ENCODE data around the gene DDX28. TPM values are rescaled to one million over a fixed set of nuclear protein-coding genes. Genes with fewer than 3 reads are reported as not detected.
"Not testable (repeated sequence)": the region's sequence is repeated elsewhere in the genome, so short reads cannot be mapped to it uniquely, and the experiment has no call there.

DDX28 gene
- total RNA-seq, 1 donor from 2014 or later: 7.5 TPM

DNA sequence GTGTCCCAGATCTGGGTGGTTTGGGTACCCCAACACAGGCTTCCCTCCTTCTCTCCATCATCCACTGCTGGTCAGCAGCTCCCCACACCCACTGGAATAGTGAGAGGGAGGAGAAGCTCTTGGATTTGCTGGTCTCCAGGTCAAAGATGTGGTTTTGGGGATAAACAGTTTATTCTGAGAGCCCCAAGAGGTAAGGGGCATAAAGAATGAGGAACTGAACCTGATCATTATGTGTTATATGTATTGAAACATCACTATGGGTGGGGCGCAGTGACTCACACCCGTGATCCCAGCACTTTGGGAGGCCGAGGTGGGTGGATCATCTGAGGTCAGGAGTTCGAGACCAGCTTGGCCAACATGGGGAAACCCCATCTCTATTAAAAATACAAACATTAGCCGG lies 27.6 kb downstream of the DDX28 start:
- TF ChIP-seq, protein P1, sequence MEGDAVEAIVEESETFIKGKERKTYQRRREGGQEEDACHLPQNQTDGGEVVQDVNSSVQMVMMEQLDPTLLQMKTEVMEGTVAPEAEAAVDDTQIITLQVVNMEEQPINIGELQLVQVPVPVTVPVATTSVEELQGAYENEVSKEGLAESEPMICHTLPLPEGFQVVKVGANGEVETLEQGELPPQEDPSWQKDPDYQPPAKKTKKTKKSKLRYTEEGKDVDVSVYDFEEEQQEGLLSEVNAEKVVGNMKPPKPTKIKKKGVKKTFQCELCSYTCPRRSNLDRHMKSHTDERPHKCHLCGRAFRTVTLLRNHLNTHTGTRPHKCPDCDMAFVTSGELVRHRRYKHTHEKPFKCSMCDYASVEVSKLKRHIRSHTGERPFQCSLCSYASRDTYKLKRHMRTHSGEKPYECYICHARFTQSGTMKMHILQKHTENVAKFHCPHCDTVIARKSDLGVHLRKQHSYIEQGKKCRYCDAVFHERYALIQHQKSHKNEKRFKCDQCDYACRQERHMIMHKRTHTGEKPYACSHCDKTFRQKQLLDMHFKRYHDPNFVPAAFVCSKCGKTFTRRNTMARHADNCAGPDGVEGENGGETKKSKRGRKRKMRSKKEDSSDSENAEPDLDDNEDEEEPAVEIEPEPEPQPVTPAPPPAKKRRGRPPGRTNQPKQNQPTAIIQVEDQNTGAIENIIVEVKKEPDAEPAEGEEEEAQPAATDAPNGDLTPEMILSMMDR (IDR thresholded peaks at IDR 0.05): no peak
- Mint-ChIP-seq H3K9me3 (ENCODE audit: unreplicated experiment) (no peaks in the 10 kb centered on the region), H3K27me3 (ENCODE audit: unreplicated experiment) (no peaks in the 10 kb centered on the region), H3K4me1 (ENCODE audit: unreplicated experiment) (peaks cover 6% of the 10 kb centered on the region), H3K27ac (ENCODE audit: unreplicated experiment) (no peak overlapping the region), H3K4me3 (ENCODE audit: unreplicated experiment) (no peak overlapping the region), H3K36me3 (ENCODE audit: unreplicated experiment) (no peaks in the 10 kb centered on the region)
- no peak for DNase-seq (ENCODE audit: extremely low spot score, unreplicated experiment)

DNA sequence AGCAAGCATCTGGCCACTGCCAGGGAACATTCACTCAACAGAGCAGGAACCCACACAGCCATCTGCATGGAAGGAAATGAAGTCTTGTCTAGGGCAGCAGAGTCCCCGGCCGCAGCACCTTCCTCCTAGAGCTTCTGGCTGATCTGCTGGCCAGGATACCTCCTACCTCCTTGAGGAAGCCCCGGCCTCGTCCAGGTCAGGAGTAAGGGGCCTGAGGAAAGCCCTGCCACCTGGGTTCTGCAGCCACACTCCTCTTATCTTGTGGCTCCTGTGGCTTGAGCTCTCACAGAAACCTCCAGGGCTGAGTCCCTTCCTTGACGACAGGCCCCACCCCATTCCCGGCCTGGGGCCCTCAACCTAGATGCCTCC lies 29.0 kb downstream of the DDX28 start:
- not testable (repeated sequence) for DNase-seq (ENCODE audit: extremely low spot score, unreplicated experiment); H3K27ac Mint-ChIP-seq (ENCODE audit: unreplicated experiment); H3K27me3 Mint-ChIP-seq (ENCODE audit: unreplicated experiment); H3K9me3 Mint-ChIP-seq (ENCODE audit: unreplicated experiment); H3K4me3 Mint-ChIP-seq (ENCODE audit: unreplicated experiment); H3K36me3 Mint-ChIP-seq (ENCODE audit: unreplicated experiment); H3K4me1 Mint-ChIP-seq (ENCODE audit: unreplicated experiment)

DNA sequence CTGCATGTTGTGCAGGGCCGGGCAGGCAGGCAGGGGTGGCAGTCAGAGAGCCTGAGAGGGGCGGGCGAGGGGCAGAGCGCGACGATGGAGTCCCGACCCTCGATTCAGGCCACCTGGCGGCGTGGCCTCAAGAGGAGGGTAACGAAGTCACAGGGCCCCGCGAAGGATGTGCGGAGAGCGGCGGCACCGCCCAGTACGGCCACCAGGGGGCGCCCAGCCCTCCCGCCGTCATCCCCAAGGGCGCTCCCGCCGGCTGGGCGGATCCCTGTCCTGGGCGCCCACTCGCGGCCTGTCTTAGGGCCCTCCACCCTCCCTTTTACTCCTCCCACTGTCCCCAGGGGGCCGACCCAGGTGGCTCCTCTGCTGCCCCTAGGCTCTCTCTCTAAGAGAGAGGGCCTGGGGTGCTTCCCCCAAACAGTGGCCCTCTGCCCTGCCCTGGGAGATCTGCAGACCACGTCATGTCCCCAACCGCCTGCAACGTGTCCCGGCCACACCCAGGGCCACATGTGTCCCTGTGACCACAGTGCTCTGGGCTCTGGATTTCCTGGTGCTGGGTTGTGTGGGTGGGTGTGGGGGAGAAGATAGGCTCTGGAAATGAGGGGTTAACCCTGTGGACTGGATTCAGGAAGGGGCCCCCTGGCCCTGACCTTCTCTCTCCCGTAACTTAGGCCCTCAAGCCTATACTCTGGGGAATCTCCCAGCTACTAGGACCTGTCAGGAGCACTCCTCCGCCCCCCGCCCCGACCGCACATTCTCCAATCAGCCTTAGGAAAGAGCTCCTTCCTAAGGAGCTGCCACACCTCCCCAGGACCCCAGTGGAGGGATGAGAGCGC lies 29.6 kb downstream of the DDX28 start:
- Mint-ChIP-seq H3K4me3 (ENCODE audit: unreplicated experiment) (no peak overlapping the region), H3K4me1 (ENCODE audit: unreplicated experiment) (peaks cover 6% of the 10 kb centered on the region), H3K36me3 (ENCODE audit: unreplicated experiment) (no peaks in the 10 kb centered on the region), H3K27ac (ENCODE audit: unreplicated experiment) (no peak overlapping the region), H3K9me3 (ENCODE audit: unreplicated experiment) (no peaks in the 10 kb centered on the region), H3K27me3 (ENCODE audit: unreplicated experiment) (no peaks in the 10 kb centered on the region)
- peak; percentile 92 for DNase-seq (ENCODE audit: extremely low spot score, unreplicated experiment)
- TF ChIP-seq, protein P1 (IDR thresholded peaks at IDR 0.05): peak; percentile 99

DNA sequence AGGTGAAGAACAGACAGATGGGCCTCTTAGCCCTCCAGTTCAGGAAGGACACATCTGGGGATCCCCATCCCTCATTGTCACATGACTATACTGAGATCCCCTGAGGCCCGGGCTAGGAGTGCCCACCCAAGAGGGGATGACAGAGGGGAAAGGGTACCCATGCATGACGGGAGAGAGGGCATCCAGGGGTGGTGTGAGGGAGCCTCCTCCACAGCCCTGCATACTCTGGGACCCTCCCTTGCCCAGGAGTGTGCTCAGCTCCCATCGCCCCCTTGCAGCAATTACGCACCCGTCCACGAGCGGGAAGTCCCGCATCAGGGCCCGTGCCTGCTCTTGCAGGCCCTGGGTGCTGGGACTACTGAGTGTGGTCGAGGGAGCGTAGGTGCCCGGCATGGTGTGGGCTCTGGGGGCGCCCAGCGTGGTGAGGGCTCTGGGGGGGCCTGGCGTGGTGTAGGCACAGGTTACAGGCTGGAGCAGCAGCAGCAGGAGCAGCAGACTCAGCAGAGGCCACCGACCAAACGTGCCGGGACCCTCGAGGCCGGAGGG lies 30.3 kb downstream of the DDX28 start:
- no peaks in the 10 kb centered on the region for H3K9me3 Mint-ChIP-seq (ENCODE audit: unreplicated experiment)
- no peak for DNase-seq (ENCODE audit: extremely low spot score, unreplicated experiment)
- H3K27me3 Mint-ChIP-seq (ENCODE audit: unreplicated experiment): no peaks in the 10 kb centered on the region
- no peak overlapping the region for H3K4me3 Mint-ChIP-seq (ENCODE audit: unreplicated experiment)
- TF ChIP-seq, protein P1 (IDR thresholded peaks at IDR 0.05): no peak
- H3K27ac Mint-ChIP-seq (ENCODE audit: unreplicated experiment): no peak overlapping the region
- H3K36me3 Mint-ChIP-seq (ENCODE audit: unreplicated experiment): no peaks in the 10 kb centered on the region
- peaks cover 6% of the 10 kb centered on the region for H3K4me1 Mint-ChIP-seq (ENCODE audit: unreplicated experiment)

DNA sequence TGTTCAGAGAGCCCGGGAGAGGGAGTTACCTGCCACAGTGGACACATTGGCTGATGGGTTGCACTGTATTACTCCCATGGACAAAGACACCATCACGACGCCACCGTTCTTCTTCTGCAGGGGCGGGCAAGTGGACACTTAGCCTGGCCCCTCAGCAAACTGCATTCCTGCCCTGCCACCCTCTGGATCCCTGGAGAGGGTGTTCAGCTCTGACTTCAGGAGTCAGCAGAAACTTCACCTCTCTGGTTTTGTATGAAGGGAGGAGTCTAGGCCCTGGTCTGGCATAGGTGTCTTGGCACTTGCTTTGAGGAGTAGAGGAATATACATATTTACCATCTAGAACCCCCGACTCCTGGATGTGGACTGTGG lies 33.0 kb downstream of the DDX28 start:
- no peak for DNase-seq (ENCODE audit: extremely low spot score, unreplicated experiment)
- no peak overlapping the region for H3K27ac Mint-ChIP-seq (ENCODE audit: unreplicated experiment)
- H3K36me3 Mint-ChIP-seq (ENCODE audit: unreplicated experiment): no peaks in the 10 kb centered on the region
- H3K9me3 Mint-ChIP-seq (ENCODE audit: unreplicated experiment): no peaks in the 10 kb centered on the region
- no peak overlapping the region for H3K4me3 Mint-ChIP-seq (ENCODE audit: unreplicated experiment)
- H3K4me1 Mint-ChIP-seq (ENCODE audit: unreplicated experiment): peaks cover 6% of the 10 kb centered on the region
- TF ChIP-seq, protein P1 (IDR thresholded peaks at IDR 0.05): no peak
- H3K27me3 Mint-ChIP-seq (ENCODE audit: unreplicated experiment): no peaks in the 10 kb centered on the region

Measured in osteocyte (in vitro differentiated cells).